ENCODE results near the gene GFI1B.
"Not testable (repeated sequence)": the region's sequence is repeated elsewhere in the genome, so short reads cannot be mapped to it uniquely, and the experiment has no call there.

GFI1B gene

DNA sequence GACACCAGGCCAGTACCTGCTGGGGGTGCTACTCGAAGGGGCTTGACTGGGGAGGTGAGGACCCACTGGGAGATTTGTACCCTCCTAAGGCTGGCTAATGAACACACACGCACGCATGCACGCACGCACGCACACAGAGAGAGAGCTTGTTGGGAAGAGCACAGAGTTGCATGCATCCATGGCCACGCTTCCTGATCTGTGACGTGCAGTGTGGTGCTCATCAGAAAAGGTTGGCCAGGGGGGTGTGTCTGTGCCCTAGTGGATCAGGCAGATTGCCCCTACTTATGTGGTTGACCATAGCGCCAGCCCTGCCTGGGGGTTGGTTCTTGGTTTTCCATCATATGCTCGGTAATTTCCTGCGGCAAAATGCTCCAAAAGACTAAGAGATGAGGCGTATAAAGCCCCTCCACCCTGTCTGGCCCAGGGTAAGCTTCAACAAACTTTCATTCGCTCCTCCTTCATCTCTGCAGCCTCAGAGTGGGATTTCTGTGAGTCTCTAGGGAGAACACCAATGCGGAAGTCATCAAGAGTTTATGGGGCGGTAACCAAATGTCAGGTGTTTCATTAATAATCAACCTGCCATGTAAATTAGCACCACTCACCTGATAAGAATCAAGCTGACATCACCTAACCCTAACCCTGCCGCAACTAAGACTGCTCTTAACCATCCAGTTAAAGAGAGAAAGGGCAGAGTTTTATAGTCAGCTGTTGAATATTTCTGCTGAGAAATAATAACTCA is 8.0 kb upstream of the GFI1B start:
- no peak for DNase-seq

DNA sequence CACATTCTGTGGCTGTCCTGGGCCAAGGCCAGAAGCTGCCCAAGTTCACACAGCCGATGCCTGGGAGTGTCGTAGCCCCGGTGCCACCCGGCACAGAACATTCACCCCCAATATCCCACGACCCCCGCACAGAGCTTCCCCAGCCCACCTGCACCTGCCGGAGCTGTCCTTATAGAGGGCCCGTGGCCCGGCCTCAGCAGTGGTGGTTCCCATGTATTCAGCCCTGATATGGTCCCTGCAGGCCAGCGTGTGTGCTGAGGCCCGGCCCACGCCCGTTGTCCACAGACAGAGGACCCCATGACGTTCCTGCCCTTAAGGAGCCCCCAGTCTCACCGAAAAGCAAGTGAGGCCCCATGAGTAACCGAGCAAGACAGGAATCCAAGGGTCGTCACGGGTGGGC is 5.3 kb upstream of the GFI1B start:
- no peak for DNase-seq

DNA sequence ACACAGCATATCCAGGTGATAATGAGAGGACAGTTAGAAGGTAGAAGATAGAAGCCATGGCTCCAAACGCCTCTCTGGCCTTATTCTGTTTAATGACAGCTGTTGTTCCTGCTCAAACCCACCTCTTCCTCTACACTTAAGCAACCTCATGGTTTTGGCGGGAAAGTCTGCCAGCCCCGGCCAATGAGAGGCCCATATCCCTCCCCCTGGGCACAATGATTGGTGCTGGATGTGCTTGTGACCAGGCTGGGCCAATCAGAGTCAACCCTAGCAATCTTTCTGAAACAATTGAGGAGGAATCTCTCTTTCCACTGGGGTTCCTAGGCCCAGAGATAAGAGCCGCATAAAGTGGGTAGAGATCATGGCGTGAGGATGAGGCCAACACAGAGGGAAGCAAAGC is 4.8 kb upstream of the GFI1B start:
- DNase-seq, result no peak

DNA sequence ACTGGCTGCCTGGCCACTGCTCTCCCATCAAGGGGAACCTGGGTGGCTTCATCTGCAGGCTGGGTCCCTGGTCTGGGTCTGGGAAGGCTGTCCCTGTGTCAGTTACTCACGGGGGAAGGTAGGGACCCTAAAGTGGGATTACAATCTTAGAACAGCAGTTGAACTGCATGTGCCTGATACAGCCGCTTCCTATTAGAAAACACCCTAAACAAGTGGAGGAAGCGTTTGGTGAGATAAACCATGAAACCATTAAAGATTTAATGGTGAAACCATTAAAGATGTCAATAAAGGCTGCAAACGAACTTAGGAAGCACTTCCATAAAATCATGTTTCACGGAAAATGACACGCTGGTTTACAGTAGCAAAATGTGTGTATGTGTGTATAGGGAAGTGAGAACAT is 2.5 kb upstream of the GFI1B start:
- no peak for DNase-seq

DNA sequence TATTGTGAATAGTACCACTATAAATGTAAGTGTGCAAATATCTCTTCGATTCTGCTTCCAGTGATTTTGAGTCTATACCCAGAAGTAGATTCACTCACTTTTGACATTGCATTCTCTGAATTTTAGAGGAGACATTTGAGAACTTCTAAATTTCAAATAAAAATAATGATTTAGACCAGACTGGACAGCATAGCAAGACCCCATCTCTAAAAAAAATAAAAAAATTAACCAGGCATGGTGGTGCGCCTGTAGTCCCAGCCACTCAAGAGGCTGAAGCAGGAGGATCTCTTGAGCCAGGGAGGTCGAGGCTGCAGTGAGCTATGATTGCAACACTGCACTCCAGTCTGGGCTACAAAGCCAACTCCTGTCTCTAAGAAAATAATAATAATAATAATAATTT is 1.9 kb upstream of the GFI1B start:
- DNase-seq, result no peak

DNA sequence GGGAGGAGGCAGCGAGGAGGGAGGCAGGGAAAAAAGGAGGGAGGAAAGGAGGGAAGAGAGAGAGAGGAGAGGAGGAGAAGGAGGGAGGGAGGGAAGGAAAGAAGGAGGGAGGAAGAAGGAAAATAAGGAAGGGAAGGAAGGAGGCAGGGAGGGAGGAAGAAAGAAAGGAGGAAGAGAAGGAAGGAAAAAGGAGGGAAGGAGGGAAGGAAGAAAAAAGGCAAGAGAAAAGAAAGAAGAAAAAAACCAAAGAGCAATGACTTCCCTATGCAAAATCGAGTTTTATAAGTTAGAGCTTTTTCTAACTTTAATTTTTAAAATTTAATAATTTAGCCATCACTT is 413 bp upstream of the GFI1B start:
- DNase-seq, result no peak

DNA sequence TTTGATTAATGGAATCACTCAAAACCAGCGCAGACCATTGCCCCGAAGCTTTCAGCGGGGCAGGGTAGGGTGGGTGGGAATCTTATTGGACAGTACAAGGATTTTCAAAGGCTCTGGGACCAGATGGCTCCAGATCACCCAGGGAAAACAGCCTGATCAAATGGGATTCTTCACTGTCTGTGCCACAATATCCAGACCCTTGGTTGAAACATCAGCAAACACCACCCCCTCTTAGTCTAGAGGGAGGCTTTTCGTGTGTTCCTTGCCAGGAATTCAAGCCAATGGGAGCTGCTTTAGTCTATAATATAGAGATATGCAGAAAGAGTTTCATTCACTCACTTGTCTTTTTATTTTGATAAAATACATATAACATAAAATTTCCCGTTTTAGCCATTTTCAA is 1.7 kb downstream of the GFI1B start:
- DNase-seq, result no peak

DNA sequence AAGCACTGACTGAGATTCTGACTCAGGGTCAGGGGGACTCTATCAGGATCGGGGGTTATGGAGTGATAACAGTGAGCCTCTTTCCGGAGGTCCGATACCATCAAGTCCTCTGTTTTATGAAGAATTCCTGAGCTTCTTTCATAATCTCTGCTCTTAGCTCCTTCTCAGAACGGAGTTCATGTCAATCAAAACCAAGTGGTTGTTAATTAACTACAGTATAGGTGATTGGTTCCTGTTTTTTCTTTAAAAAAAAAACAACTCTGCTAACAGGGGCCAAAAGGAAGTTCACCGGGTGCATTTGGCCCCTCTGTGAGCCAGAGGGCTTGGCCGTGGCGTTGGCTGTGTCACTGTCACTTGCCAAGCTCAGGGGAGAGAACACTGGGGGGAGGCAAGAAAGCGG is 4.0 kb downstream of the GFI1B start:
- DNase-seq, result no peak

DNA sequence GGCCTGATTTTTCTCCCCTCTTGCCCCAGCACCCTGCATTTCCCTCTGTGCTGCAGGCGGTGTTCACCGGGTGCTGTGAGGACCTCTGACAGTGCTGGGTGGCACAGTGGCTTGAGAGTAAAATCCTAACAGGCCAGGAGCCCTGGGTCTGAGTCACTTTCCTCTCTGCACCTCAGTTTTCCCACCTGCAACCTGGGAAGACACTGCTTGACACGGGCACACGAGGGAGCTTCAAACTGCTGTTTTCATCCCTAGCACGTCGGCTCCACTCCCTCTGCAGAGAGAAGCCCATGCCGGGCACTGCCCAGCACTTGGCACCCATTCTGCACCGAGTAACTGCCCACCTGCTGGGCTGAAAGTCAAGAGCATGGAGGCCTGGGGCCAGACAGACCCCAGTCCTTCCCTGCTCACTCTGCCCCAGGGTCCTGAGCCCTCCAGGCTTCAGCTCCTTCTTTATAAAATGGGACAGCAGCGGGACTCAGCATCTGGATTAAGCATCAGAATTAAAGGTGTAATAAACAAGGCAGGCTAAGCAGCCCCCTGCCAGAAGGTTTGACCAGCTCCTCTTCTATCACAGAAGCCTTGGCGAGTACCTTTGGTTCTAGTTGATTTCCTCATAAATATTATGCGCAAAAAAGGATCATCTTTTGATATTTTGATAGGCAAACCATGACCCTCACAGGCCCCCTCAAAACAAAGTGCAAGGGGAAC is 5.2 kb downstream of the GFI1B start:
- no peak for DNase-seq

DNA sequence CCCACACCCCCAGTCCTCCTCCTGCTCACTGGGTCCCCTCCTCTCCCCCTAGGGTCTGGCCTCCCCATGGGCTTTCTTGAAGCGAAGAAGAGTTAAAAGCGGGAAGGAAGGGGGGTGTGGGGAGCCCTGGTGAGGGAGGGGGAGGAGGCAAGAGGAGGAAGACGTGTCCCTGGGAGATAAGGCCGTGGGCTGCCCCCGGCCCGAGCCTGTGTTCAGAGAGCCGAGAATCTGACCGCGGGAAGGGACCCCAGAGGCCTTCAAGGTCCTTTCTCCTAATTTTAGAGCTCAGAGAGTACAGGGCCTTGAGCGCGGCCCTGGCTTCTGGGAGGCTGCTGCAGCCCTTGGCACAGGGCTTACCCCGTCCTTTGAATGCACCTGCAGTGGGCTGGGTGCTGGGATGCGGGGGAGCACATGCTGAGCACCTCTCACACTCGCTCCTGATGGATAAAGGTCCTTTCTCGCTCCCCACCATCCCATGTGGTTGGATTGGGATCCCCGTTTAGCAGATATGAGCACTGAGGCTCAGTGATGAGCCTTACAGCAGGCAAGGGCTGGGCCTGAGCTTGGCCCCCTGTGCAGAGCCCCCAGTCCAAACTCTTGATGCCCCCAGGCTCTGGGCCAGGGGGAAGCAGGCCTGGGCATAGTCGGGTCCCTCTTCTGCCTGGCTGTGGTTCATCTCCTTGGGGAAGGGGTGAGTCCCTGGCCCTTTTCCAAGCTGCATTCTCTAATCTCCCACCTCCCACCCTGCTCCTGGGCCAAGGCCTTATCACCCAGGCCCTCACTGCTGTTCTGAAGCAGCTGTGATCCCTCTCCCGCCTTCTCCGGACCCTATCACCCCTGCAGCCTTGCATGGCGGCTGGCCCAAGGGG is 5.9 kb downstream of the GFI1B start:
- DNase-seq, result no peak

DNA sequence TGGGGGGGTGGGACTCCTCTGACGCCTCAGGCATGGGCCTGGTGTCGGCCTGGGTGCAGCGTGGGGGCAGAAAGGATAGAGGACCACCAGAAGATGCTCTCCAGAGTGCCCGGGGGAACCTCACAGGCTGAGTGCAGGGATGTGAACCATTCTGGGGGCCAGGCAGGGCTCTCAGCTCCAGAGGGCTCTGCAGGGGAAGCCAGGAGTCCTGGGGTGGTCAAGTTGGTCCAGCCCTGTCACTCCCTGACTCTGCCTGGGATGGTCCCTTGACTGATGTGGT is 6.5 kb downstream of the GFI1B start:
- DNase-seq, result no peak

DNA sequence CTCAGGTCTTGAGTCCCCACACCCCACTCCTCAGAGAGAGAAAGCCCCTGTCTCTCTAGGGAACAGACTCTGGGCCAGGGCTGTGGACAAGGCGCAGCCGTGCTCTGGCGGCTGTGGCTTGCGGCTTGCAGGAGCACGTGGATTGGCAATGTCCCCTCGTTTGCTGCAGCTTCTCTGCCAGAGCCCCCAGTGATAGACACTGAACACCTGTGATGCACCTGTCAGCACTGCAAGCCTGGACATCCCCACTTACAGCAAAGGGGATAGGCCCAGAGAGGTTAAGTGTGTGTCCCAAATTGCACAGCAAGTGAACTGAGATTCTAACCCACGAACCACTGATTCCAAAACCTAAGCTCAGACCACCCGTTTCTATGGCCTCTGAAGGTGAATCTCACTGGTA is 7.0 kb downstream of the GFI1B start:
- no peak for DNase-seq

DNA sequence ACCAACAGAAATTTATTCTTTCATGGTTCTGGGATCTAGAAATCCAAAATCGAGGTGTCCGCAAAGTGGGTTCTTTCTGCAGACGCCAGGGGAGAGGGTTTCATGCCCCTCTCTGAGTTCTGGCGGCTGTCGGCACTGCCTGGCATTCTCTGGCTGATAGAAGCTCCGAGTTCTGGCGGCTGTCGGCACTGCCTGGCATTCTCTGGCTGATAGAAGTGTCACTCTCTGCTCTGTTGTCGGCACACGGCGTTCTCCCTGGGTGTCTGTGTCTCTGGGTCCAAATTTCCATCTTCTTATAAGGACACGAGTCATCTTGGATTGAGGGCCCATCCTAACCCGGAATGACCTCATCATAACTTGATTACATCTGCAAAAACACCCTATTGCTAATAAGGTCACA is 7.6 kb downstream of the GFI1B start:
- no peak for DNase-seq

DNA sequence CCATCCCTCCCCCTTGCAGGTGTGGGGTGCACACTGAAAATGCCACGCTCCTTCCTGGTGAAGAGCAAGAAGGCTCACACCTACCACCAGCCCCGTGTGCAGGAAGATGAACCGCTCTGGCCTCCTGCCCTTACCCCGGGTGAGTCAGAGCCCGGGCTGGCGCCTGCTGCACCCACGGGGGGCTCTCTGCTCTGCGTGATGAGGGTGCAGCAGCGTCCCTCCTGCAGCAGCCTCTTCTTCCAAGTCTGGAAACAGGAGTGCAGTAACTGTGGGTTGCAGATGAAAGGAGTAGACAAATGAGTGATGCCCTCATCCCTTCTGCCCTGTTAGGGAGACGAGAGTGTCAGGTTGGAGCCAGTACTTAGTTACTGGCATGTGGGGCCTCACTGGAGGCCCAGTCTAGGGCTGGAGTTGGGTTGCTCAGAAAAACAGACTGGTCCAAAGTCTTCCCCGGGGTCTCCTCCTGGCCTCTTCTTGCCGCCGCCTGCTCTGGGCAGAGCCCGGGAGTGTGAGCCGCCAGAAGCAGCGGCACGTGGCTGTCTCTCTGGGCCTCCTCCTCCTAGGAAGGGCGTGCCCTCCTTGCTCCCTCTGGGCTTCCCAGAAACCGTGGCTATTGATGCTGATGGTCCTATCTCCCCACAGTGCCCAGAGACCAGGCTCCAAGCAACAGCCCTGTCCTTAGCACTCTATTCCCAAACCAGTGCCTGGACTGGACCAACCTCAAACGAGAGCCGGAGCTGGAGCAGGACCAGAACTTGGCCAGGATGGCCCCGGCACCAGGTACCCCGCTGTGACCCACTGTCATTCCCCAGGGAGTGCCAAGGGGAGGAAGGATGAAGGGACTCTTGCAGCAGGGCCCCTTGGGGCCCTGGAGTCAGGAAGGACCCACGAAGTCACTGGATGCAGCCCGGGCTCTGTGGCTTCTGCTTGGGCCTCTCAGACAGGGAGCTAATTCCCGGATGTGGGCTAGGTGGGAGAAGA is 8.4 kb downstream of the GFI1B start:
- DNase-seq, result no peak

DNA sequence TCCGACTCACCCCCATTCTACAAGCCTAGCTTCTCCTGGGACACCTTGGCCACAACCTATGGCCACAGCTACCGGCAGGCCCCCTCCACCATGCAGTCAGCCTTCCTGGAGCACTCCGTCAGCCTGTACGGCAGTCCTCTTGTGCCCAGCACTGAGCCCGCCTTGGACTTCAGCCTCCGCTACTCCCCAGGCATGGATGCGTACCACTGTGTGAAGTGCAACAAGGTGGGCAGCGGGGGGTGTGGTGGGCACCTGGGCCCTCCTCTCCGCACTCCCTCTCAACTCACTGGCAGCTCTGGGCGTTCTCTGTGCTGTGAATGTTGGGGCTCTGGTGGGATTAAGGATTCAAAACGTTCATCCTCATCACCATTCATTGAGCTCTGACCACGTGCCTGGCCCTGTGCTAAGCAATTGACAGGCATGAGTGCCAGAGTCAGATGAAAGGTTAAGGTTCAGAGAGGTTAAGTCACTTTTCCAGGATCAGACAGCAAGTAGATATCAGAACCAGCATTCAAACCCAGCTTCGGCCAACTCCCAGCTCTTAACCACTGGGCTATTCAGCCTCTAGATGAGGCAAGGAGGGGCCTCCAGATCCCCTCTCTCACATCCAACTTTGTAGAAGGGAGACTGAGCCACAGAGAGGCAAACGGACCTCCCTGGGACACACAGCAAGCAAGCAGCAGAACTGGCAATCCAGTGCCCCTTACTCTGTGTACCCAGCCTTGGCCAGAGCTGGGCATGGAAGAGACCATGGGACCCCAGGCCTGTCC is 9.9 kb downstream of the GFI1B start:
- DNase-seq, result no peak

DNA sequence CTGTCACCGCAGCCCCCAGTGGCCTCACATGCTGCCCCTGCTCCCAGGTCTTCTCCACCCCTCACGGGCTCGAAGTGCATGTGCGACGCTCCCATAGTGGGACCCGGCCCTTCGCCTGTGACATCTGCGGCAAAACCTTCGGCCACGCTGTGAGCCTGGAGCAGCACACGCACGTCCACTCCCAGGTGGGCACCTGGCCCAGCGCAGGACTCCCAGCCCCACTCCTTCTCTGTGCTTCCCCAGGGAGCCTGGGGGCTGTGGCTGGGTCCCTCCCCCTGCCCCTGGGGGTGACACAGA is 10.5 kb downstream of the GFI1B start:
- no peak for DNase-seq

DNA sequence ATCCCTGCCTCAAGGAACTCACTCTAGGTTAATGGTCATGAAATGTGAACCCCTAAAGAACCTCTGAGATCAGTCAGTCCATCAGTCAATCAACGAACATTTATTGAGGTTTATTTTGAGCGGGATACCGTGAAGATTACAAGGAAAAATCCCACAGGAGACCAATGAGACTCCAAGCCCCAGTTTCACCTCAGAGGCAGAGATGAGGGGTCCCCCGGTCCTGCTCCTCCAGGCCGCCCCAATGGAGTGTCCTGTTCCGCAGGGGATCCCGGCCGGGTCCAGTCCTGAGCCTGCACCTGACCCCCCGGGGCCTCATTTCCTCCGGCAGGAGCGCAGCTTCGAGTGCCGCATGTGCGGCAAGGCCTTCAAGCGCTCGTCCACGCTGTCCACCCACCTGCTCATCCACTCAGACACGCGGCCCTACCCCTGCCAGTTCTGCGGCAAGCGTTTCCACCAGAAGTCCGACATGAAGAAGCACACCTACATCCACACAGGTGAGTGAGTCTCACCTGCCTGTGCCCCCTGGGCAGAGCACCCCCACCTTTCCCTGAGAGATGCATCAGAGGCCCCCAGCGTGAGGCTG is 11.0 kb downstream of the GFI1B start:
- DNase-seq, result no peak

DNA sequence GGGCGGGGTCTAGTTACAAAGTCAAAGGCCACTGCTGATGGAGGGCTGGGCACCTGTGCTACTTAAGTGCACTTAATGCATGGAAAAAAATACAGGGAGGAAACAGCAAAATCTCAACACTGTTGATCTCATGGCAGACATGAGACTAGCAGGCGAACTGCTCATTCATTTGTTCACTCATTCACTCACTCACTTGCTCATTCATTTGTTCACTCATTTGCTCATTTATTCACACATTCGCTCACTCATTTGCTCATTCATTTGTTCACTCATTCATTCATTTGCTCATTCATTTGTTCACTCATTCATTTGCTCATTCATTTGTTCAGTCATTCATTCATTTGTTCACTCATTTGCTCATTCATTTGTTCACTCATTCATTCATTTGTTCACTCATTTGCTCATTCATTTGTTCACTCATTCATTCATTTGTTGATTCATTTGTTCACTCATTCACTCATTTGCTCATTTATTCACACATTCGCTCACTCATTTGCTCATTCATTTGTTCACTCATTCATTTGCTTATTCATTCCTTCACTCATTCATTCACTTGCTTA is 11.6 kb downstream of the GFI1B start:
- DNase-seq, result not testable (repeated sequence)

DNA sequence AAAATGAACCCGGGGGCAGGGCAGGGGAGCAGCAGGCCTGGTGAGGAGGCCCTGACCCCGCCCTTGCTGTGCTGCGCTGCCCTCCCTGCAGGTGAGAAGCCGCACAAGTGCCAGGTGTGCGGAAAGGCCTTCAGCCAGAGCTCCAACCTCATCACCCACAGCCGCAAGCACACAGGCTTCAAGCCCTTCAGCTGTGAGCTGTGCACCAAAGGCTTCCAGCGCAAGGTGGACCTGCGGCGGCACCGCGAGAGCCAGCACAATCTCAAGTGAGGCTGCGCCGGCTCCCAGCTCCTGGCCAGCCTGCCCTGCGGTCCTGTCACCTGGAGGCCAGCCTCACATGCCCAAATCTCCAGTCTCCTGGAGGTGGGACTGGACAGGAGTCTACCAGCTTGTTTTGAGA is 12.3 kb downstream of the GFI1B start:
- DNase-seq, result no peak

DNA sequence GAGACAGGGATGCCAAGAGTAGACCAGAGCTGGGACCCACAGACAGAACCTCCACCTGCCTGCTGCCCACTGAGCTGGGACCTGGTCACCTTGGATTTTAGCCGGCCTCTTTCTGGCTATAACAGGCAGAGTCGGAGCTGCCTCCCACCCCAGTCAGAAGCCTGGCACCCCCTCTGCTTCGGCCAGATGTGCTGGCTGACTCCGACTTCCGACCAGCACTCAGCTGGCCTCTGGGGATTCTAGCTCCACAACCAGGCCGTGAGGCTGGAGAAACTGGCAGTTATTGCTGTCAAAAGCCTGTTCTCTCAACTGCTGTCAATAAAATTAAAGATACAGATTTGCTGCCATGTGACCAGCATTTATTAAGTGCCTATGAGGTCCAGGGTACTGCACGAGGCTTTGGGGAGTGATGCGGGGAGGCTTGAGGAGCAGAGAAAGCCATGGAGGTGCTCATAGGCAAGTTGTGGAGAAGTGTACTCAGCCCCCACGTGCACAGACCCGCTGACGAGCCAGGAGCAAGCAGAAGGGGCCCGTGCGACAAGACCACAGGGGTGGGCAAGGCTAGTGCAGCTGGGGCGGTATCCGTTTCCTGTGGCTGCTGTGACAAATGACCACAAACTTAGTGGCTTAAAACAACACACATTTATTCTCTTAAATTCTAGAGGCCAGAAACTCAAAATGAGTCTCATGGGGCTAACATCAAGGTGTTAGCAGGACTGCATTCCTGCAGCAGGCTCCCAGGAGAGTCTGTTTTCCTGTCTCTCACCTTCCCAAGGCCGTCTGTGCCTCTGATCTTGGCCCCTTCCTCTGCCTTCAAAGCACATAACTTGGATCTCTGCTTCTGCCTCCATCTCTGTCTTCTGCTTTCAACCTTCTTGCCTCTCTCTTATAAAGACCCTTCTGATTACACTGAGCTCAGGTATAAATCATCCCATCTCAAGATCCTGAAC is 13.1 kb downstream of the GFI1B start:
- DNase-seq, result no peak
